CD4-positive, alpha-beta T cell treated with Interleukin-6 at 100 ng/mL for 8 hours (primary cell): ENCODE data around the gene CD59.
"Not testable (repeated sequence)": the region's sequence is repeated elsewhere in the genome, so short reads cannot be mapped to it uniquely, and the experiment has no call there.

Experiments used
- DNase-seq: peaks from one replicate; pipeline ENCODE4 v3.0.0-alpha.2; 2020; ENCODE audit warnings: mixed read lengths, low spot score

CD59 gene

DNA sequence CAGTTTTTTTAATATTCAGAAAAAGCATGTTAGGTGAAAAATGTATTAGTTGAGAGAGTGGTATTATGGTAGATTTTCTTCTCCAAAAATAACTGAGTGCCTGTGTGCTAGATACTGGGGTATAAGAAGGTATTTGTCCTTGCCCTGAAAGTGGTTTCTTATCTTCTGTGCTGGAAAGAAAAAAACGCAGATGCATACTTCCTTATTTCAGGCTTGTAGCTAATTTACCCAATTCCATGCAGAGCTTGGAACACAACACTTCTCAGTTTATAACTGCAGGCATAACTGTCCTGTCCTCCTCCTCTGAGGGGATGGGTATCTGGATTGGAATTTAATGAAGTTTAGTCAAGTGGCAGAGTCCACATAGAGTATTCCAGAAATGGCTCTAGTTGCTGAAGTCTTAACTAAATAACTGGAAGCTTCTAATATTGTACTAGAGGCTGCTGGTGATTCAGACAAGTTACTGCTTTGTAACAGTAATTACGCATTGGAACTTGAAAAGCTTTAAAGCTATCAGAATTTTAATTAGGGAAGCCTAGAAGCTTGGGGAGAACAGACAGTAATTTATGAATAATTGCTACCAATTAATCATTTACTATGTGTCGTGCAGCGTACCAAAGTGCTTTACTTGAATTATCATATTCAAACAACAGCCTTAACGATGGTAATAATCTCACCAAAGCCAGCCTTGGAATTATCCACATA lies 22.9 kb downstream of the CD59 start:
- DNase-seq, result no peak

DNA sequence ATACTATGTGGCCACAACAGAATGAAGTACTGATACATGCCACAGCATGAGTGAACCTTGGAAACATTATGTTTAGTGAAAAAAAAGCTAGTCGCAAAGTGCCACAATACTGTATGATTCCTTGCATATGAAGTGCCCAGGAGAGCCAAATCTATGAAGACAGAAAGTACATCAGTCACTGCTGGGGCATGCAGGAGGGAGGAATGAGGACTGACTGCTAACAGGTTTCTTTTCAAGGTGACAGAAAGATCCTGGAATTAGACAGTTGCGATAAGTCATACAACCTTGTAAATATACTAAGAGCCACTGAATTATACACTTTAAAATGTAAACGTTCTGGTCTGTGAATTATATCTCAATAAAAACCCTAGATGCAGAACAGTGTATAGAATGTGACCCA lies 23.8 kb downstream of the CD59 start:
- DNase-seq, result no peak

DNA sequence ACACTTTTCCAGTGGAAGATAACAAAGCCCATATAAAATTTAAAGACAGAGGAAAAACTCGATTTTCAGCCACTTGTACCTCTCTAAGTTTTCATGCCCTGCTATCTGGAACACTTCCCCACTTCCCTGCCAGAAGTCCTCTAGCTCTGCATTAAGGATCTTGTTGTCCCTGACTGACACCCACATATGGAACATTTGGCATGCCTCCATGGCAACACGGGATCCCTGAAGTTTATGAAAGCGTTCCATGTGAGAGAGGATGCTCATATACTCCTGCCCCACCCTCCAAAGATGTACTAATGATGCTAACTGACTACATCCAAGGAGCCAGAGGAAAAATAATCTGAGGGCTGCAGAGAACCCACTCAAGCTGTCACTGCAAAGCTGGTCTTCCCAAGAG lies 26.8 kb downstream of the CD59 start:
- no peak for DNase-seq

DNA sequence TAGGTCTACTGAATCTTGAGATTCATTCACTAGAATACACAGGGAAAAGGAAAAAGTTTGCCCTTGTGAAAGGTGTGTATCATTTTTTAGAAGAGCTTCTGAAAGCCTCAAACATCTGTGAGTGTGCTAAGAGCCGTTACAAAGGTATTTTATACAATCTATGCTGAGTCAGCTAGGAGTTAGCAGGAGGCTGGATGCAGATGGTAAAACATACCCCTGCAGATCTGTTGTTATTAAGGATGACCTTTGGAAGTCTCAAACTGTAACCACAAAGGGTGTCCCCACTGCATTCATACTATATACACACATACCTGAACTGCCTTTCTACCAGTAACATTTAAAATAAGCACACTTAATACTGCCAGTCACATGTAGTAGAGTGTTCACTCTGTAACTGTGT lies 27.2 kb downstream of the CD59 start:
- DNase-seq, result no peak

DNA sequence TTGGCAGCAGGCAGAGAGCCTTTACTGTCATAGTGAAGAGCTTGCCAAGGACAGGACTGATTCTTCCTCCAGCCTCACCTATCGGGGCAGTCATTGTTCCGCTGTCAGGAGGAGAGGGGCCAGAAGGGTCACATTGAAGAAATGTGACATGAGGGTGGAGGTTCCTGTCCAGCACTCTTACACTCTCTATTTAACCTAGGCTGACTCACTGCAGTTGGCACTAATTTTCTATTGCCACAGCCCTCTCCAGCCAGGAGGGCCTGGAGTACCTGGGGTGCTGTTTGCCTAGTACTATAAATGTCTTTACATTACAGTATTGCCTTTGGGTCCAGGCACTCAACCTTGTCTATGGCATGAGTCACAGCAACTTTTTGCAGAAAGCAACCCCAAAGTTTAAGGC lies 28.4 kb downstream of the CD59 start:
- not testable (repeated sequence) for DNase-seq

DNA sequence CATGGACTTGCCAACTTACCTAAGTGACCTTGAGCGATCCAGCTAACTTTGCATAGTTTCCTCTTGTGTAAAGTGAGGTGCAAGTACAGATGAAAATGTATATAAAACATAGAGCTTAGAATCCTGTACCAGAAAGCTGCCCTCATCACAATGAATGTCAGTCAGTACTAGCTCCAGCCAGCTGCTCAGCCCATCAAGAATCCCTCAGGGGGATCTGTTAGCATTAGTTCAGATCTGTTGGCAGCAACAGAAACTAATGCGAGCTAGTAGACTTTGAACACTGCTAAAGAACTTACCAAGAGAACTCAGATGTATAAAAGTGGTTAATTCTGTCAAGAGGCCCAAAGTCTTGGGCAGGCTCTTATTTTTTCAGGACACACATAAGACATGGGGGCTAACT lies 29.3 kb downstream of the CD59 start:
- DNase-seq, result no peak

DNA sequence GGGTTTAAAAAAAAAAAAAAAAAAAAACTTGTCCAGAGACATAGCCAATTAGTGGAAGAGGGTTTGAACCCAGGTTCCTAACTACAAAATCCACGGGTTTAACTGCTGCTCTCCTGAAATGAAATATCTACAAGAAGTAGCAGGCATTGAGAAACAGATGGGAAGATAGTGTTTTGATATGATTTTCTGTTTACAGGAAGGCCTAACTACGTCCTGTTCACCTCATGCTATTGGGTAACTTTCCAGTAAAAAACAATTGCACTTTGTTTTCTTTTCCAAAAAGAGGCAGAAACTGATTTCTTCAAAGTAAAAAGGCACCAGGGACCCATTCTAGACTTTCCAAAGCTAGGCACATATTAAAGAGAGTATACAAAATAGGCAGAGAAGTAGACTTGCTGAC lies 29.7 kb downstream of the CD59 start:
- no peak for DNase-seq

DNA sequence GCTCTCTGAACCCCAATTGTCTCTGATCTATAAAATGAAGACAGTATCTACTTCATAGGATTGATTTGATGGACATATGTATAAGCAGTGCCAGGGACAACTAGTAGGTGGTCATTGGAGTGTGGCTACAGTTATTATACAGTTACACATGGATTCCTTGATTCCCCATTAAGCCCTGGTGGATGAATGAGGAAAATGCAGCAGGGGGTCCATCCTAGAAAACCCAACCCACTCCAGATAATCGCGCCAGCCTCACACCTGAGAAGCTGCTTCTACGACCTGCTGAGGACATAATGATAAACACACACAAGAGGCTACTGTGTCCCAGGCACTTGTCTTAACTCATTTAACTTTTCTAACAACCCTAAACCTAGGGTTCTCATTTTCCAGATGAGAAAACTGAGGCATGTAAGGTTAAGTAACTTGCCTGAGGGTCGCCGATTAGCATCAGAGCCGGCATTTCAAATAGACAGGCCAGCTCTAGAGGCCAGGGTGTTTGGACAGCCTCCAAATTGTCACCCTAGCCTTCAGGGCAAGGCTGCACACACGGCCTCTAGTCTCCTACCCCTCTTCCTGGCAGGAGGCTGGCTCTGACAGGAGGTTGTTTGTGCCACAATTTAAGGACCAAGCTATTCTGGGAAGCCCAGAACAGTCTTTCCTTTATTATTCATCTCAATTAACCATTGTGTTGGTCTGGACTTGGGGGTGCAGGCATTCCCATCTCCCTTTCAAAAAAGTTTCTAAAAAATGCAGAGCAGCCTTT lies 31.8 kb downstream of the CD59 start:
- DNase-seq, result no peak

DNA sequence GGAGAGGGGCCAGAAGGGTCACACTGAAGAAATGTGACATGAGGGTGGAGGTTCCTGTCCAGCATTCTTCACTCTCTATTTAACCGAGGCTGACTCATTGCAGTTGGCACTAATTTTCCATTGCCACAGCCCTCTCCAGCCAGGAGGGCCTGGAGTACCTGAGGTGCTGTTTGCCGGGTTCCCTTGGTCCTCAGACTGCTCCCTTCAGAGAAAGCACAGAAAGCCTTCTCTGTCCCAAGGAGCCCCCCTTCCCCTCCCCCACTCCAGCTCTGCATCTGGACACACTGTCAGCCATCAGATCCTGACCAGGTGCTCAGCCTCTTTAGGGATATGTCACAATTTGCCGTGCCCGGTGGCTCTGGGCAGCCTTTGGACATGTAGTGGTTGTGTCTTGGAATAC lies 32.4 kb downstream of the CD59 start:
- no peak for DNase-seq

DNA sequence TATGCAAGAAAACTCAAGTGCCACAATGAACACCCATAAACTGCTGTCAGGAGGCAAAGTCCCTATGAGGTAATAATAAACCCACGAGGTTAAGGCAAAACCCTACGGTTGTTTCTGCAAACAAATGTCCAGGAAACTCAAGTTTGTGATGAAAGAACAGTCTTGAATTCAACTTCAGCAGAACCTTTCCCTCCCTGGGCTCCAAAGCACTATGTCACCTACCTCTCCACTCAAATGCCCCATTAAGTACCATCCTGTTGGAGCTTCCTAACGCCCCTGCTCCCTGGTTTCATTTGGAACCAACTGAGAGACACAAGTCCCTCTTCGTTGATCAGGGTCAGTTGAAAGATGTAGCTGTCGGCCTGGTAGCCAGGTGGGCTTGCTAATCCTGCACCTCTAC lies 33.0 kb downstream of the CD59 start:
- no peak for DNase-seq

DNA sequence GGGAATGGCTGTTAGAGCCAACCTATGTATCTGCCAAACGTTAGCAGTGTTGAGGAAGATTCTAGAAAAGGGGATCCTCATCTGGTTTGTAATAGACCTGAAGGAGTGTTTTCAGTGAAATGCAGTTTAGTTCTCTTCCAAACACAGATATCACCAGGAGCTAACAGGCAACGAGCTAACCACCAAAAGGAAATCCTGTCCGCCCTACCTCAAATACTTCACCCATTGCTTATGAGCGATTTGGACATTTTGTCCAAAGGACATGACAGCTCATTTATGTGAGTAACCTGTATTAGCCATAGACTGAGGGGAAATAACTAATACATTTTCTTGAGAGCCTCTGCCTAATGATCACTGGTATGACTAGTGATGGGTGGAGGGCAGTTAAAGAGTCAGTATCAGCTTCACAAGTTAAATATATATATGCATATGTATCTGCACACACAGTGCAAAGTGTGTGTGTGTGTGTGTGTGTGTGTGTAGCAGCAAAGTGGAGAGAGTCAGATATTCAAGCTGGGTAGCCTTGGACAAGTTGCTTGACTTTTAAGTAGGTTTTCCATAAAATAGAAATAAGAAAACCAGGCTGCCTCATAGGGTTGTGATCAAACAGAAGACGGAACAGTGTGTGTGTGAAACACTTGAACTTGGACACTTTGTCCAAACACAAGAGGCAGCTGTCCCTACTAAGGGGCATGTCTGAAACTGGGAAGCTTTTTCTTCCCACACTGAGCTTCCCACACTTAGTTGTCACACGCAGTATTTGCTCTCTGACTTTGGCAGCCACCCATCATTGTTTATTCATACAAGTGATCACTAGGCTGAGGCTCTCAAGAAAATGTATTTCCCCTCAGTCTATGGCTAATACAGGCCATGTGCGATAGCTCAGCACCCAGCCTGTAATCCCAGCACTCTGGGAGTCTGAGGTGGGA lies 34.7 kb downstream of the CD59 start:
- no peak for DNase-seq

DNA sequence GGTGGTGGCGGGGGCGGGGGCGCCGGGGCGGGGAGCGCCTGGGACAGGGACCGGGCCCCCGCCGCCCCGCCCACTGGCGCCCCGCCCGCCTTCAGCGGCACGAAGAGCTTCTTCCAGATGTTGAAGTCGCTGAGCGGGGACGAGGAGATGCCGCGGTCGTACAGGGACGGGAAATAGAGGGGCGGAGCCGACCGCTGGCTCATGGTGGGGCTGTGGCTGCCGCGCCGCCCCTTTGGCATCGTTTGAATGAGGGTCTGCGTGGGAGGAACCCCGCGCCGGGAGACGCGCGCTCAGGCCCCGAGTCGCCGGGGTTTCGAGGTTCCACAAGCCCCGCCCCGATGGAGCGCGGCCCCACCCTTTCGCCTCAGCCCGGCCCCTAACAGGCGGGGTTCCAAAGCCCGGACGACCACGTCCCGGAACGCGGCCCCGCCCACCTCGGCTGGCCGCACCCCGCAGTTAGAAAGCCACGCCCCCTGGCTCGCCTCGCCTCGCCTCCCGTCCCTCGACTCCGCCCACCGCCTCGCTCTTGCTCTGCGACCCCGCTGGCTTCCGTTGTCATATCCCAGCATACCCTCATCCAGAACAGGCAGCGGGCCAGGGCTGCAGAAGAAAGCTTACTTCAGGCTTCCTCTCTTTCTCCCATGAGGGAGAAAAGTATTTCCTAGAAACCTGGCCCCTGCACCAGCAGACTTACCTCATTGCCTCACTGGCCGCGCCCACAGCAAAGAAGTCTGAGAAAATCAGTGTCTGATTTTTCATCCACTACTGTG lies 35.5 kb downstream of the CD59 start, which contains the start of gene C11orf91:
Gene C11orf91 (minus strand): TSS at position 325 of the 770 bp plus-strand sequence. CDS start 86 bp downstream, at position 239.
- DNase-seq, result peak; percentile 95

DNA sequence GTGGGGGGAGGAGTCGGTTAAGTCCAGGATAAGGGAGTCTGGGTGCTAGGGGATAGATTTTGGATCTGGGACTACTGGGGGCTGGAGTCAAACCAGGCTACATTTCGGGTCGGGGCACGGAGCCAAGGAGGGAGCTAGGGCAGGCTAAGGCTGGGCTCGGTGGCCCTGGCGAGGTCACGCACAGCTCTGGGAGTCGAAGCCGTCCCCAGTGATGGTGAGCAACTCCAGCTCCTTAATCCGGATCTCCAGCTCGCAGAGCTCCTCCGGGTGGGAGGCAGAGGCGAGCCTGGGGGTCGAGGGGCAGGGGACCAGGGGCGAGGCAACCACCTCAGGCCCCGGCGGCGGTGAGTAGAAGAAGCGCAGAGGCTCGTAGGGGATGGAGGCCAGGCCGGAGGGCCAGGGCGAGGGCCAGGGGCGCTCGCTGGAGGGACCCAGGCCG lies 36.1 kb downstream of the CD59 start:
- no peak for DNase-seq

DNA sequence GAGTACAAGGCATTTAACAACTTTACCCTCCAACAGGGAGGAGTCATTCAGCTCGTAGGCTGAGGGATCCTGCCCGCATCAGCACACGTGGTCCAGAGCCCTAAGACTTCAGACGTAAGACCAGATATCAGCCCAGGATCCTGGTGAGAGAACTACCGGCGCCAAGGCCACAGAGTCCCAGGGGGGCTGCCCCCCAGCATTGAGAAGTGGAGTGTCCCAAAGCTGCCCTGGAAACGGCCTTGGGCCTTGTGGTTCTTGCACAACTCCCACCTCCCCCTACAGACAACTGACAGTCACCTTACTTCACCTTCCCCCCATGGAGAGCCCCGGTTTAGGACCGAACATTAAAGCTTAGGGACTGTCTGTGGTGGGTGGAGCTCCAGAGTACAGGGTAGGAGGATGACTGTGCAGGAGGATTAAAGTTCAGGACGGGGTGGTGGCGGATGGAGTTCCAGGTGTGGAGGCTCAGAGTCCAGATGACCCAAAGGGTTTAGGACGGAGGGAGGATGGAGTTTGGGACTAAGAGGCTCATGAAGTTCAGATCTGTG lies 36.6 kb downstream of the CD59 start:
- no peak for DNase-seq

DNA sequence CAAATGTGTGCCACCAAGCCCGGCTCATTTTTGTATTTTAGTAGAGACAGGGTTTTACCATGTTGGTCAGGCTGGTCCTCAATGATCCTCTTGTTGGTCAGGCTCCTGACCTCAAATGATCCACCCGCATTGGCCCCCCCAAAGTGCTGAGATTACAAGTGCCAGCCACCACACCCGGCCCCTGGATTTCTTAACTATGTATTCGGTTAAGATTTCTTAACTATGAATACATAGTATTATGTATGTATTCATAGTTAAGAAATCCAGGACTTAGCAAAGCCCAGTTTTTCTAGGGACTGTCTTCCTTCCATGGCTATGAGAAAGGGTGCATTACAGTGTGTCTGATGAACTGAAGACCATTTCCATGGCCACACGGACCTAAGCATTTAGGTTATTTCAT lies 37.3 kb downstream of the CD59 start:
- DNase-seq, result no peak

DNA sequence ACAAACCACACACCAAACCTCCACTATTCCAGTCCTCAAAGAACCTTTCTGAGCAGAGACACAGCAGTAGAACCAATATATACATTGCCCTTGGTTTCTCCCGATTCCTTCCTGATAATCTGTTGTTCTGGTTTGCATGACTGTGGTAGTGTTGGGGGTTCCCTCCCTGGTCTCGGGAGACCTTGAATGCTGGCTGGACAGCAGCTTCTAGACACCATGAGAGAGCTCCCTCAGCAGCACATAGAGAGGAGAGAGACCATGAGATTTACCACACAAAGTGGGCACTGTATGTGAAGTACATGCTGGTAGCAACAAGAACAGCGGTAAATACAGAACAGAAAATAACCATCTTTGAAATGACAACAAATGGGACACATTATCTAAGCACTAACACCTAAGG lies 38.2 kb downstream of the CD59 start:
- no peak for DNase-seq

DNA sequence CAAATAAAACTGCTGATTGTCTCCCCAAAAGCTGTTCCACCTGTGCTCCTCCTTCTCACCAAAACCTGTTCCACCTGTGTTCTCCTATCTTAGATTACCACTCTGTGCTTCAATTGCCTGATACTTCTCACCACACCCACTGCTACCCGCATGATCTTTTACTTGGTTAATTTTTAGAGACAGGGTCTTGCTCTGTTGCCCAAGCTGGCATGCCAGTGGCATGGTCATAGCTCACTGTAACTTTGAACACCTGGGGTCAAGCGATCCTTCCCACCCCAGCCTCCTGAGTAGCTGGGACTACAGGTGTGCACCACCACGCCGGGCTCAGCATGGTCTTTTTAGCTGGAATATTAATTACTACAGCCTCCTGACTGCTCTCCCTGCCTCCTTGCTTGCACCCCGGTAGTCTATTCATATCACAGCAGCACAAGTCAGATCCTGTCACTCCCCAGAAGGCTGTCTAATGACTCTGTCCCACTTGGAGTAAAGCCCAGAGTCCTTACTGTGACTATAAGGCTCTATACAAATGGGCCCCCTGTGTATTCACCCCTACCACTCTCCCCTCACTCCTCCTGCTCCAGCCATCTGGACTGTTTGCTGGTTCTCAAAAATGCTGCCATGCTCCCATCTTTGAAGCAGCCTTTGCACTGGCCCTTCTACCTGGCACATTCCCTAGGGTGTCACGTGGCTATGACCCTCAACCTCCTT lies 39.1 kb downstream of the CD59 start:
- no peak for DNase-seq

DNA sequence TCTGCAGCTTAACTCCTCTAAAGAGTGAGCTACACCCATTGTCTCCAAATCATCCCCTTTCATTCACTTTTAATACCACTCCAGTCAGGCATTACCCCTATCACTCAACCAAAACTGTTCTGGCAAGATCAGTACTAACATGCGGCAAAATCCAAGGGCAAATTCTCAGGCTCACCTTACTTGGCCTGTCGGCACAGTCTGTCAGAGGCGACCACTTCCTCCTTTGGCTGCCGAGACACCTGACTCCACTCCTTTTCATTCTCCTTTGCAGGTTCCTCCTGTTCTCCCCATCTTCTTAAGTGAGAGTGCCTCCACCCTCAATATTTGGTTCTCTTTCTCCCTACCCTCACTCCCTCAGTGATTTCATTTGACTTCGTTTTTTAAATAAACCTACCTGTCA lies 39.8 kb downstream of the CD59 start:
- no peak for DNase-seq

DNA sequence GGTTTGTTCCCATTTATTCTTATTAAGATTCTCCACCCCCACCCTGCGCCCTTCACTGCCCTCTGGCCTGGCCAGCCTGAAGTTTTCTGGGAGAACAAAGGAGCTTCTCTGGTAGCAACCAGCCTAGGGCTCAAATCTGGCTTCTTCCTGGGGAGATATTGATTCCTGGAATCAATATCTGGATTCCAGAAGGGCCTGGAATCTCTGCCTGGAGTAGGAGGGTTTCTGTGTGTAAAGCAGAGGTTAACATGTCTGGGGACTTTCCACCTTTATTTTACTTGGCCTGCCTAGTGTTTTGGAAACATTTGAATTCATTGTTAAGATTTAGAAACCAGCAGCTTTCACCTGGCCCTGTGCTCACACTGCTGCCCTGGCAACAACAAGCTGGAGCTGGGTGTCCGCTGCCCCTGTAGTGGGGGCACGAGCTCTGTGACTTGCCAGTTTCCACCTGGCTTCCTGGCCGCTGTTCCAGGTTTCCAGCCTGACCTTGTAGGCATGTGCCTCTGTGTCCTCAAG lies 41.1 kb downstream of the CD59 start:
- no peak for DNase-seq

DNA sequence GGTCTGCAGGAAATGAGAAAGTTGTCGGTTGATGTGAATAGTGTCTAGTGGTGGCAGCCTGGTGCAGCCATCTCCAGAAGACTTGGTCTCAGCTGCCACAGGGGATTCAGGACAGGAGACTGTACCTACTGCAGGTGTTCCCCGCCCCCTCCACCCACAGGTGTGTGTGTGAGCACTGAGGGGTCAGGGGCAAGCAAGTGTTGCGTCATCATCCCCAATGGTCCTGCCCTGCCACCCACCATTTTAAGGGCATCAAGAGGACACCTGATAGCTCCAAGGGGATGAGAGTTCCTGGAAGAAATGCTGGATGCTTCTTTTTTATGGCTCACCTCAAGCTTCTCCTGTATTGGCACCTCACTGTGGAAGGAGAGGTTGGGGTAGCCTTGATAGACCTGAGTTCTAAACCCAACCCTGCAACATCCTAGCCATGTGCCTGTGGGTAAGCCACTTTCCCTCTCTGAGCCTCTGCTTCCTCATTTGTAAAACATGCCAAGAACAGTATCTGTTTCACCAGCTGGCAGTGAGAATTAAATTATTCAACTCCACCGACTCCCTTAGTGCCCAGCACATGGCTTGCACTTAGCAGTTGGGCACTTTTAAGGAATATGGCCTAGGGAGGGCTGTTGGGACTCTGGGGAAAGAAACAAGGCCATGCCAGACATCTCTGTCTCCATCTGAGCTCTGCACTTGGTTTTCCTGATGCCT lies 41.7 kb downstream of the CD59 start:
- no peak for DNase-seq
